ENCODE results near the gene AHI1. TPM values are rescaled to one million over a fixed set of nuclear protein-coding genes. Genes with fewer than 3 reads are reported as not detected.

AHI1 gene
- total and polyA plus RNA-seq, 10 of the 15 experiments (the other 5 are each of a cell fraction or from before 2014, with no cell fraction given), result 3.2 to 9.5 (median 4.6) TPM

DNA sequence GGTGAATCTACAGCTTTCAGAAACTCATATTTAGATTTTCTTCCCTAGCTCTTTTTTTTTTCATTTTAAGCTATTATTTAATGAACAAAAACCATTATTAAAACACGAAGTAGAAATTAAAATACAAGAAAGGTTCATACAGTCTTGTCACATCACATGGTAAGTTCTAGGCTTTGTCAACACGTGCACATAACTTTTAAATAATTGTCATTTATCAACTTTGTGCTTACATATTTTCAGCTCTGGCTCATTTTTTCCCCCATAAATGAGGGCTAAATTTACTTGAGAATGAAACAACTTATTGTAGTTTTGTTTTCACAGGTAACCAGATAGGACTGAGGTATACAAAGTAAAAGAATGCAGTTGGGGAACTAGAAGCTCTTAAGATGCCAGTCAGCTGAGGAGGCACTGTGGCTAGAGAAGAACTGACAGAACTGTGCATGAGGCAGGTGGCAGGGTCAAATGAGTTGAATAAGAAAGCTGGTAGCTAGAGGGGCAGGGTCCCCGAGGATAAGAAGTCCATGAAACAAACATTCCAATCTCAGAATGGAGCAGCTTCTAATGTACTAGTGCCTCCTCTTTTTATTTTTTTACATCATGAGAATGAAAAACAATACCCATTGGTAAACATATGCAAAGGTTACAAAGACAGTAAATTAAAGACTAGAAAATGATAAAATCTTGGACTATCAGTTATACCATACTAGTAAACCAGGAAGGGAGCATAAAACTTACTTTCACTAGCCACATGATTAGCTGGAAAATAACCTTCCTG lies 174.9 kb downstream of the AHI1 start (continued):
- TF ChIP-seq, protein P1, sequence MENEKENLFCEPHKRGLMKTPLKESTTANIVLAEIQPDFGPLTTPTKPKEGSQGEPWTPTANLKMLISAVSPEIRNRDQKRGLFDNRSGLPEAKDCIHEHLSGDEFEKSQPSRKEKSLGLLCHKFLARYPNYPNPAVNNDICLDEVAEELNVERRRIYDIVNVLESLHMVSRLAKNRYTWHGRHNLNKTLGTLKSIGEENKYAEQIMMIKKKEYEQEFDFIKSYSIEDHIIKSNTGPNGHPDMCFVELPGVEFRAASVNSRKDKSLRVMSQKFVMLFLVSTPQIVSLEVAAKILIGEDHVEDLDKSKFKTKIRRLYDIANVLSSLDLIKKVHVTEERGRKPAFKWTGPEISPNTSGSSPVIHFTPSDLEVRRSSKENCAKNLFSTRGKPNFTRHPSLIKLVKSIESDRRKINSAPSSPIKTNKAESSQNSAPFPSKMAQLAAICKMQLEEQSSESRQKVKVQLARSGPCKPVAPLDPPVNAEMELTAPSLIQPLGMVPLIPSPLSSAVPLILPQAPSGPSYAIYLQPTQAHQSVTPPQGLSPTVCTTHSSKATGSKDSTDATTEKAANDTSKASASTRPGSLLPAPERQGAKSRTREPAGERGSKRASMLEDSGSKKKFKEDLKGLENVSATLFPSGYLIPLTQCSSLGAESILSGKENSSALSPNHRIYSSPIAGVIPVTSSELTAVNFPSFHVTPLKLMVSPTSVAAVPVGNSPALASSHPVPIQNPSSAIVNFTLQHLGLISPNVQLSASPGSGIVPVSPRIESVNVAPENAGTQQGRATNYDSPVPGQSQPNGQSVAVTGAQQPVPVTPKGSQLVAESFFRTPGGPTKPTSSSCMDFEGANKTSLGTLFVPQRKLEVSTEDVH (IDR thresholded peaks at IDR 0.05; ENCODE audit: low read depth, partially characterized antibody), result no peak

- no peaks in the 10 kb centered on the region for H3K36me3 ChIP-seq (ENCODE audit: control insufficient read depth in 2 of 2, insufficient read depth in 2 of 2, low read length in 1 of 2)
- in situ Hi-C loops (cut with MboI), result no loop called here
- no peaks in the 10 kb centered on the region for H3K9me3 ChIP-seq (replicated peaks; ENCODE audit: control insufficient read depth, insufficient read depth, low read length)
- no peak overlapping the region for H2AFZ ChIP-seq (ENCODE audit: control insufficient read depth, low read depth, low read length)
- ChIA-PET POLR2A (interaction anchor here (0.5 to 0.6 kb wide), 2 partner anchors 84 to 240 kb away, joined by 3 to 4 read pairs; no protein-coding TSS in a partner anchor), RAD21 (ENCODE audit: unreplicated experiment) (interaction anchor here (1.1 to 1.5 kb wide), 3 partner anchors 9 to 176 kb away, joined by 3 to 8 read pairs (median 4); no protein-coding TSS in a partner anchor), CTCF (interaction anchor here (1.1 to 1.8 kb wide), 4 partner anchors 102 to 179 kb away, joined by 3 to 4 read pairs (median 4); no protein-coding TSS in a partner anchor), SMC1A (ENCODE audit: uncharacterized antibody, unreplicated experiment) (interaction anchor here (0.5 to 2.6 kb wide), 21 partner anchors 9 to 299 kb away, joined by 3 to 24 read pairs (median 4); no protein-coding TSS in a partner anchor)
- intact Hi-C loops (cut with micrococcal nuclease; ENCODE audit: unreplicated experiment), result no loop called here
- peaks cover 22% of the 10 kb centered on the region for H3K4me1 ChIP-seq (ENCODE audit: control insufficient read depth, insufficient read depth, low read length)
- FAIRE-seq (no peak), ATAC-seq (no peak), DNase-seq (ENCODE audit: low read depth, low spot score) (no peak)
- WGBS (ENCODE audit: insufficient coverage, insufficient replicate concordance, low lambda C conversion rate, missing lambda C conversion rate), result 96% methylated on average over 8 of the region's 8 CpGs
- H3K4me3 ChIP-seq, result no peak overlapping the region
- BruUV-seq (replicated peaks), result no TSS peak
- no peak overlapping the region for H3K4me2 ChIP-seq (ENCODE audit: control insufficient read depth, insufficient read depth)
- H4K20me1 ChIP-seq (ENCODE audit: control insufficient read depth, insufficient read depth), result no peaks in the 10 kb centered on the region
- no peaks in the 10 kb centered on the region for H3K79me2 ChIP-seq (ENCODE audit: control insufficient read depth, insufficient read depth, low read length)
- H3K27me3 ChIP-seq (replicated peaks in 1 of 2; ENCODE audit: control insufficient read depth in 2 of 2, insufficient read depth in 2 of 2, low read length in 1 of 2), result no peaks in the 10 kb centered on the region
- no peak overlapping the region for H3K9ac ChIP-seq (ENCODE audit: control insufficient read depth, insufficient read depth, low read length)
- H3K27ac ChIP-seq (ENCODE audit: control insufficient read depth, insufficient read depth), result no peak overlapping the region
- TF ChIP-seq ZBTB11 (CRISPR knock-in tag; IDR thresholded peaks at IDR 0.05) (no peak), ZZZ3 (IDR thresholded peaks at IDR 0.05; ENCODE audit: control insufficient read depth, insufficient read length, low read depth) (no peak), MTA2 (IDR thresholded peaks at IDR 0.05; ENCODE audit: low read depth) (no peak), SREBF1 (IDR thresholded peaks at IDR 0.05; ENCODE audit: low read length) (no peak), MYB (IDR thresholded peaks at IDR 0.05; ENCODE audit: borderline replicate concordance, low read depth, low read length) (no peak), NR2C1 (IDR thresholded peaks at IDR 0.05) (no peak)
- TF ChIP-seq, protein P2, sequence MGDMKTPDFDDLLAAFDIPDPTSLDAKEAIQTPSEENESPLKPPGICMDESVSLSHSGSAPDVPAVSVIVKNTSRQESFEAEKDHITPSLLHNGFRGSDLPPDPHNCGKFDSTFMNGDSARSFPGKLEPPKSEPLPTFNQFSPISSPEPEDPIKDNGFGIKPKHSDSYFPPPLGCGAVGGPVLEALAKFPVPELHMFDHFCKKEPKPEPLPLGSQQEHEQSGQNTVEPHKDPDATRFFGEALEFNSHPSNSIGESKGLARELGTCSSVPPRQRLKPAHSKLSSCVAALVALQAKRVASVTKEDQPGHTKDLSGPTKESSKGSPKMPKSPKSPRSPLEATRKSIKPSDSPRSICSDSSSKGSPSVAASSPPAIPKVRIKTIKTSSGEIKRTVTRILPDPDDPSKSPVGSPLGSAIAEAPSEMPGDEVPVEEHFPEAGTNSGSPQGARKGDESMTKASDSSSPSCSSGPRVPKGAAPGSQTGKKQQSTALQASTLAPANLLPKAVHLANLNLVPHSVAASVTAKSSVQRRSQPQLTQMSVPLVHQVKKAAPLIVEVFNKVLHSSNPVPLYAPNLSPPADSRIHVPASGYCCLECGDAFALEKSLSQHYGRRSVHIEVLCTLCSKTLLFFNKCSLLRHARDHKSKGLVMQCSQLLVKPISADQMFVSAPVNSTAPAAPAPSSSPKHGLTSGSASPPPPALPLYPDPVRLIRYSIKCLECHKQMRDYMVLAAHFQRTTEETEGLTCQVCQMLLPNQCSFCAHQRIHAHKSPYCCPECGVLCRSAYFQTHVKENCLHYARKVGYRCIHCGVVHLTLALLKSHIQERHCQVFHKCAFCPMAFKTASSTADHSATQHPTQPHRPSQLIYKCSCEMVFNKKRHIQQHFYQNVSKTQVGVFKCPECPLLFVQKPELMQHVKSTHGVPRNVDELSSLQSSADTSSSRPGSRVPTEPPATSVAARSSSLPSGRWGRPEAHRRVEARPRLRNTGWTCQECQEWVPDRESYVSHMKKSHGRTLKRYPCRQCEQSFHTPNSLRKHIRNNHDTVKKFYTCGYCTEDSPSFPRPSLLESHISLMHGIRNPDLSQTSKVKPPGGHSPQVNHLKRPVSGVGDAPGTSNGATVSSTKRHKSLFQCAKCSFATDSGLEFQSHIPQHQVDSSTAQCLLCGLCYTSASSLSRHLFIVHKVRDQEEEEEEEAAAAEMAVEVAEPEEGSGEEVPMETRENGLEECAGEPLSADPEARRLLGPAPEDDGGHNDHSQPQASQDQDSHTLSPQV (IDR thresholded peaks at IDR 0.05), result no peak
Observed at GRCh38 chr6:135320721-135321621, 176.6 kb downstream of the AHI1 start.

Measured in GM12878 (cell line).